Lower leg skin (tissue), 4 donors: Measurements from ENCODE around the gene GAB1. TPM values are rescaled to one million over a fixed set of nuclear protein-coding genes. Genes with fewer than 3 reads are reported as not detected.

ENCODE experiments used
- DNase-seq, 2 donors: peaks; one replicate each; pipeline ENCODE4 v3.0.0-alpha.2; 2019; ENCODE audit warnings: low spot score in 2 of 2
- H3K4me3 ChIP-seq: fragments of 200-600 bp; sonication (generic); 2 replicates; pipeline ENCODE4 v1.5.1; 2017; ENCODE audit warnings: mild to moderate bottlenecking, low read depth; ENCODE audit not compliant: poor library complexity, severe bottlenecking
- CTCF ChIP-seq, 3 donors: fragments of 450-650 bp; IDR thresholded peaks; one replicate each; pipeline ENCODE4 v1.5.1; 2016; ENCODE audit warnings: antibody characterized with exemption in 3 of 3, mild to moderate bottlenecking in 3 of 3, moderate library complexity in 2 of 3
- POLR2A ChIP-seq, 2 donors: fragments of 450-650 bp; IDR thresholded peaks; one replicate each; pipeline ENCODE4 v1.6.1; 2016 to 2017; ENCODE audit warnings: antibody characterized with exemption in 2 of 2, mild to moderate bottlenecking in 1 of 2, moderate library complexity in 1 of 2
- whole genome bisulfite sequencing, 2 donors: methylation state at CpG; one replicate each; pipeline ENCODE4 v1.1.5; 2018; 5-methylcytosine and 5-hydroxymethylcytosine counted together
- intact Hi-C: fragments of 100-400 bp; cut with DNase I; formaldehyde crosslinking; loops from one replicate; pipeline ENCODE4 v1.15.0; 2023; ENCODE audit warnings: low total_unique reads
- total RNA-seq, 4 donors: library from RNA; depleted of rRNA; stranded (reverse); fragments of >200 nt; gene quantifications; one replicate each; pipeline ENCODE4 v1.1.0, GENCODE V29; 2016

Gene GAB1
- total RNA-seq, 4 donors from 2014 or later = 25.7 to 42.9 (median 37.3) TPM

GRCh38 chr4:143488687-143489086 lies 152.0 kb downstream of the GAB1 start:
- DNase-seq = no peak
- intact Hi-C loops = no loop called here
- WGBS, 2 donors = 93 to 96% methylated on average over 3 of the region's 3 CpGs
- H3K4me3 ChIP-seq = no peak overlapping the region
- TF ChIP-seq POLR2A (IDR thresholded peaks at IDR 0.05) (no peak), CTCF (IDR thresholded peaks at IDR 0.05) (no peak)

GRCh38 chr4:143489106-143489505 lies 152.4 kb downstream of the GAB1 start:
- intact Hi-C loops = no loop called here

GRCh38 chr4:143498021-143498420 lies 161.3 kb downstream of the GAB1 start:
- WGBS, 2 donors = 89 to 91% methylated on average over 8 of the region's 8 CpGs
- intact Hi-C loops = loop anchor here (1.0 kb wide), 1 partner anchor 23 kb away; no protein-coding TSS in a partner anchor

More at GRCh38 chr4:143489106-143489505, 152.4 kb downstream of the GAB1 start:
- TF ChIP-seq POLR2A (IDR thresholded peaks at IDR 0.05) = no peak
- TF ChIP-seq CTCF (IDR thresholded peaks at IDR 0.05) = no peak
- 98 to 100% methylated on average over 2 of the region's 2 CpGs for WGBS, 2 donors
- DNase-seq = no peak
- H3K4me3 ChIP-seq = no peak overlapping the region

DNA sequence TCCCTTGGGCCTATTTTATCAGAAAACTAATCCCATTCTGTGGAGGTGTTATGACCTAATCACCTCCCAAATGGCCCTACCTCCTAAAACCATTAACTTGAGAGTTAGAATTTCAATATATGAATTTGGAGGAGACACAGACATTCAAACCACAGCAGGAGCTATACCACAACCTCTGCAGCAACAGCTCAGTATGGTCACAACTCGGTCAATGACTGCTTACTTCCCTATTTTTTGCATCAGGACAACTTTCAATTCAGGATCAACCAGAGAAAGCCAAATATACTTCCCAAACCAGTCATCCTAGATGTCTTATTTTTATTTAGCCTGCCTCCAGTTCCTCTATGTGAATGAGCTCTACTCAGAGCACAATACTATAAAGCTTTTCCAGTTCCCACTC lies 165.6 kb downstream of the GAB1 start:
- H3K4me3 ChIP-seq = no peak overlapping the region
- no peak for DNase-seq
- TF ChIP-seq CTCF (IDR thresholded peaks at IDR 0.05) = no peak
- no peak for TF ChIP-seq POLR2A (IDR thresholded peaks at IDR 0.05)
- WGBS, 2 donors = 91 to 96% methylated on average over 1 of the region's 1 CpG
- intact Hi-C loops = no loop called here

More at GRCh38 chr4:143498021-143498420, 161.3 kb downstream of the GAB1 start:
- no peak for DNase-seq
- H3K4me3 ChIP-seq = no peak overlapping the region
- TF ChIP-seq CTCF (IDR thresholded peaks at IDR 0.05) (no peak), POLR2A (IDR thresholded peaks at IDR 0.05) (no peak)

GRCh38 chr4:143506031-143506430 lies 169.4 kb downstream of the GAB1 start:
- H3K4me3 ChIP-seq = no peak overlapping the region
- intact Hi-C loops = no loop called here
- TF ChIP-seq CTCF (IDR thresholded peaks at IDR 0.05) (no peak), POLR2A (IDR thresholded peaks at IDR 0.05) (no peak)
- WGBS, 2 donors = 89 to 94% methylated on average over 1 of the region's 1 CpG
- no peak for DNase-seq

- no peak for TF ChIP-seq CTCF (IDR thresholded peaks at IDR 0.05)
- no peak for TF ChIP-seq POLR2A (IDR thresholded peaks at IDR 0.05)
- DNase-seq = no peak
- intact Hi-C loops = no loop called here
- 89 to 94% methylated on average over 7 of the region's 7 CpGs for WGBS, 2 donors
- no peak overlapping the region for H3K4me3 ChIP-seq
Observed at GRCh38 chr4:143511906-143512305, 175.2 kb downstream of the GAB1 start.
